Activated CD8-positive, alpha-beta memory T cell treated with anti-CD3 and anti-CD28 coated beads for 1 hour (primary cell): ENCODE data around the gene VPS37D.
A peak's percentile ranks its signal among the peaks of the same experiment; 100 is the strongest.
"Not testable (repeated sequence)": the region's sequence is repeated elsewhere in the genome, so short reads cannot be mapped to it uniquely, and the experiment has no call there.

Experiments used
- DNase-seq, 2 donors: peaks; one replicate each; pipeline ENCODE4 v3.0.0-alpha.2; 2020; ENCODE audit warnings: low read depth in 1 of 2; ENCODE audit errors: extremely low read depth in 1 of 2

Gene VPS37D

GRCh38 chr7:73704640-73705550, 37.3 kb downstream of the VPS37D start:
- no peak for DNase-seq

- no peak for DNase-seq
These were observed 37.9 kb downstream of the VPS37D start for GRCh38 chr7:73705551-73705920.

- no peak for DNase-seq
These were observed 38.8 kb downstream of the VPS37D start for GRCh38 chr7:73706126-73707044.

GRCh38 chr7:73707045-73707631, 39.5 kb downstream of the VPS37D start:
- no peak for DNase-seq

- DNase-seq: no peak
These were observed 41.4 kb downstream of the VPS37D start for GRCh38 chr7:73708961-73709549.

- no peak for DNase-seq
These were observed 45.1 kb downstream of the VPS37D start for GRCh38 chr7:73712773-73713172.

- not testable (repeated sequence) for DNase-seq
These were observed 45.7 kb downstream of the VPS37D start for GRCh38 chr7:73713319-73713718.

DNA sequence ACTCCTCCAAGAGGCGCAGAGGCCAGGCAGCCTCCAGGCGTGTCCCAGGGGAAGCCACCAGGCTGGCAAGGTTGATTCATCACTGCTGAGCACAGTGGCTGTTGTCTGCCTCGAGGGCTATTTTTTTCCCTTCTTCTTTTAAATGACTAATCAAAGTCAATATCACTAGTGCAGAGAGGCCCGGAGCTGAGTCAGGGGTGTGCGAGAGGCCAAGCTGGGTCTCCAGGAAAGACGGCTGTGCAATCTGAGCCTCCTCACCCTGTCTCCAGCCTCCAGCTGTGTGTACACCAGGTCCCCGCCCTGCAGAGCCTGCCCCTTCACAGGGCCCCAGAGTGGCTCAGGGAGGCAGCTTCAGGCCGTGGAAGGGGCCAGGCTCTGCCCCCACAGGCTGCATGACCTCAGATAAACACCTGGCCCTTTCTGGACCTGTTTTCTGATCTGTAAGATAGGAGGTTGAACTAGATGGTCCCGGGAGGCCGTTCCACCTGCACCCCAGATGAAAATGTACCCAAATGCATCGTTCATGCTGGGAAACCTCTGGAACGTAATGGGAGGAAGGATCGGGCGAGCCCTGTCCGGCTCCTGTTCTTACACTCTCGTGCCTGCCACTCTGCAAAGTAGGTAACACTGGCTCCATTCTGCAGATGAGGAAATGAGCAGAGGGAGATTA, 48.2 kb downstream of the VPS37D start:
- DNase-seq: no peak

GRCh38 chr7:73716318-73716890, 48.8 kb downstream of the VPS37D start:
- no peak for DNase-seq

- no peak for DNase-seq
These were observed 49.6 kb downstream of the VPS37D start for GRCh38 chr7:73717025-73717807.

GRCh38 chr7:73717991-73718405, 50.4 kb downstream of the VPS37D start:
- peak; percentile 57 to 60 for DNase-seq

DNA sequence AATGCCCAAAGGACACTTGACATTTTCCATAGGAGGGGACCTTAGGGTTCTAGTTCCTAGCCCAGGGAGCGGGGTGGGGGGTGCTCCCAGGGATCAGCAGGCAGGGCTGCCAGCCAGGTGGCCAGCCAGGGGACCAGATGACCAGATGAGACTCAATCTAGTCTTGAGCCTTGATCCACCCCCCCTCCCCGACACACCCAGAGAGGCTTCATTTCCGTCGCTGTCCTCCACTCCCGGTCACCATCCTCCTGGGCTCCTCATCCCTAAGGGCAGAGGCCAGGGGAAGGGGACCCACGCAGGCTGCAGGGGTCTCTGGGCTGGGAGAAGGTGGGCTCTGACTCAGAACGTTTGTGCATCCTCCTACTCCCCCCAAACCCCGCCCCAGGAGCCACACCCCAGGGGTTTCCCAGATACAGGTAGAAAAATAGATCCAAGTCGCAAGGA, 50.8 kb downstream of the VPS37D start:
- no peak for DNase-seq

- peak in 1 of 2 donors; percentile 62 for DNase-seq
These were observed 51.5 kb downstream of the VPS37D start, which contains the start of gene STX1A for GRCh38 chr7:73718905-73719805. Gene STX1A, minus strand, starts transcription at chr7:73719669. Its CDS starts 38 bp downstream, at chr7:73719631.

GRCh38 chr7:73719806-73720169, 52.2 kb downstream of the VPS37D start:
- no peak for DNase-seq

- not testable (repeated sequence) for DNase-seq
These were observed 52.8 kb downstream of the VPS37D start for GRCh38 chr7:73720443-73720842.

GRCh38 chr7:73721377-73721817, 53.8 kb downstream of the VPS37D start:
- no peak for DNase-seq
